Measurements from ENCODE around the gene SSB. TPM values are rescaled to one million over a fixed set of nuclear protein-coding genes. Genes with fewer than 3 reads are reported as not detected.

The SSB gene
- total and polyA plus RNA-seq, 2 of the 13 experiments (the other 11 are each of a cell fraction or from before 2014, with no cell fraction given) = 109 to 208 TPM

- TF ChIP-seq REST (IDR thresholded peaks at IDR 0.05; ENCODE audit: borderline replicate concordance in 1 of 2, low read depth in 1 of 2, low read length in 2 of 2) = no peak; a peak in 1 of 4 replicates
- TF ChIP-seq YY1 (IDR thresholded peaks at IDR 0.05; ENCODE audit: insufficient read depth, insufficient replicate concordance, low read depth, low read length) = peak; percentile 85
- peak; percentile 98 for TF ChIP-seq PHF8 (CRISPR knock-in tag; IDR thresholded peaks at IDR 0.05)
- peak; percentile 91 for TF ChIP-seq ZNF33B (CRISPR knock-in tag; IDR thresholded peaks at IDR 0.05)
- peak; percentile 75 for TF ChIP-seq HDAC2 (CRISPR knock-in tag; IDR thresholded peaks at IDR 0.05)
- TF ChIP-seq TAF15 (IDR thresholded peaks at IDR 0.05; ENCODE audit: low read depth, low read length, poor library complexity, severe bottlenecking) = peak; percentile 86
- TF ChIP-seq POGK (CRISPR knock-in tag; conservative IDR thresholded peaks at IDR 0.05) = peak; percentile 99
- TF ChIP-seq MZF1 (CRISPR knock-in tag; IDR thresholded peaks at IDR 0.05; ENCODE audit: borderline replicate concordance) = no peak
- peak; percentile 60 for TF ChIP-seq NR0B2 (CRISPR knock-in tag; IDR thresholded peaks at IDR 0.05)
- TF ChIP-seq ZNF430 (CRISPR knock-in tag; IDR thresholded peaks at IDR 0.05) = peak; percentile 87
- TF ChIP-seq ARNT2 (CRISPR knock-in tag; IDR thresholded peaks at IDR 0.05; ENCODE audit: low read depth) = peak; percentile 98
- peak; percentile 92 for TF ChIP-seq ZBTB20 (CRISPR knock-in tag; IDR thresholded peaks at IDR 0.05; ENCODE audit: borderline replicate concordance, low read depth)
- no peak for TF ChIP-seq ZNF468 (CRISPR knock-in tag; IDR thresholded peaks at IDR 0.05)
- peak; percentile 73; the same call in 1 of the 2 replicates for TF ChIP-seq TSC22D2 (CRISPR knock-in tag; IDR thresholded peaks at IDR 0.05; ENCODE audit: borderline replicate concordance)
- peak; percentile 82 for TF ChIP-seq ZBTB33 (CRISPR knock-in tag; IDR thresholded peaks at IDR 0.05)
- peak; percentile 87 for TF ChIP-seq POLR2AphosphoS5 (IDR thresholded peaks at IDR 0.05; ENCODE audit: low read depth, low read length)
- TF ChIP-seq ZNF276 (CRISPR knock-in tag; IDR thresholded peaks at IDR 0.05; ENCODE audit: low read depth) = peak; percentile 84; the same call in 1 of the 2 replicates
Observed at GRCh38 chr2:169824373-169825333, 26.0 kb downstream of the SSB start, which contains the start of gene METTL5 (continued).

Measured in HepG2 (cell line).